Measurements from ENCODE around the gene RSBN1L. TPM values are rescaled to one million over a fixed set of nuclear protein-coding genes. Genes with fewer than 3 reads are reported as not detected.

RSBN1L gene
- total RNA-seq, 1 experiment from 2014 or later = 33.7 TPM

Other genes starting within 250 kb of the RSBN1L start
- gene PTPN12, start 159.2 kb upstream of the RSBN1L start, total RNA-seq (2014; rRNA removed; shearing (Covaris generic); ENCODE audit: low replicate concordance) = 6.2 and 17.1 TPM in 2 replicates
- gene TMEM60, start 102.0 kb downstream of the RSBN1L start, total RNA-seq (2014; rRNA removed; shearing (Covaris generic); ENCODE audit: low replicate concordance) = 28.5 and 64.4 TPM in 2 replicates
- 39.3 and 65.7 TPM in 2 replicates for gene PHTF2, start 102.3 kb downstream of the RSBN1L start, total RNA-seq (2014; rRNA removed; shearing (Covaris generic); ENCODE audit: low replicate concordance)